GM18870 (cell line): ENCODE measurements around the gene RIPK3.
A peak's percentile ranks its signal among the peaks of the same experiment; 100 is the strongest.

Experiments
- ATAC-seq: cut with Tn5 transposase; IDR thresholded peaks from one replicate; pipeline ENCODE4 v1.9.1; 2021; ENCODE audit warnings: moderate library complexity; ENCODE audit not compliant: unreplicated experiment

Gene RIPK3

GRCh38 chr14:24307575-24308341 lies 32.0 kb downstream of the RIPK3 start, which contains the start of gene CIDEB:
TSS of gene CIDEB (minus strand) at chr14:24307977. CDS start at chr14:24307858, 119 bp downstream.
- ATAC-seq: no peak

DNA sequence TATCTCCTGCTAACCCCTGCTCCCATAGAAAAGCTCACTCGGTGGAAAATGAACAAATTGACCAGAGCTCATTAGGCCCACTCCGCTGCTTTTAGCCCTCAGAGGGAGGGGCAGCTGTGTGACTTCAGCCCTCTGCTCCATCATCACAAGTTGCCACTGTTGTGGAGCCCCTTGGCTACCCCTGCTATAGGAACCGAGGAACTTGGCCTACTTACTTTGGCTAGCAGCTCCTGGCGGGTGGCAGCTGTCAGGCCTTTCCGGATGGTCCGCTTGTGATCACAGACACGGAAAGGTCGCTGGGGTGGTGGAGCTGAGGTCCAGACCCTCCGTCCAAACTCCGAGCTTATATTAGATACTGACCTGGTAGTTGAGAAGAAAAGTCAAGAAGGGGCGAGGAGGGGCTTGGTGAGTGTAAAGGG lies 32.6 kb downstream of the RIPK3 start:
- ATAC-seq: no peak

- ATAC-seq: no peak
These were observed 35.8 kb downstream of the RIPK3 start for GRCh38 chr14:24304019-24304387.

DNA sequence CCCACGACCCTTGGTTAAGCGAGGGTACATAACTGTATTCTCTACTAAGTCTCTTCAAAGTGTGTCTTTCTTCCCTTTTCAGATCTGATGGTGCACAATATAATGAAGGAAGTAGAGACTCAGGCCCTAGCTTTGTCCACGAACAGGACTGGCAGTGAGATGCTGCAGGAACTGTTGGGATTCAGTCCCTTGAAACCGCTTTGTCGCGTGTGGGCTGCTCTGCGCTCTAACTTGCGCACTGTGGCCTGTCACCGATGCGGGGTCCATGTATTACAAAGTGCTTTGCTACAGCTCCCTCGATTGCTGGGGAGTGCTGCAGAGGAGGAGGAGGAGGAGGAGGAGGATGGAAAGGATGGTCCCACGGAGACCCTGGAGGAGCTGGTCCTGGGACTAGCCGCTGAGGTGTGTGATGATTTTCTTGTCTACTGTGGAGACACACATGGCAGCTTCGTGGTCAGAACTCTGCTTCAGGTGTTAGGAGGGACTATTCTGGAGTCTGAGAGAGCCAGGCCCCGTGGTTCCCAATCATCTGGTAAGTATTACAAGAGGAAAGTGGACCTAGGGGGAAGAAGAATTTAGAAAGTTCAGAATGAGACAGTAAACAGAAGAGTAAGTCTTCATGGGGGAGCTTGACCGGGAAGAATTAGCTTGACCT lies 39.3 kb downstream of the RIPK3 start:
- no peak for ATAC-seq

DNA sequence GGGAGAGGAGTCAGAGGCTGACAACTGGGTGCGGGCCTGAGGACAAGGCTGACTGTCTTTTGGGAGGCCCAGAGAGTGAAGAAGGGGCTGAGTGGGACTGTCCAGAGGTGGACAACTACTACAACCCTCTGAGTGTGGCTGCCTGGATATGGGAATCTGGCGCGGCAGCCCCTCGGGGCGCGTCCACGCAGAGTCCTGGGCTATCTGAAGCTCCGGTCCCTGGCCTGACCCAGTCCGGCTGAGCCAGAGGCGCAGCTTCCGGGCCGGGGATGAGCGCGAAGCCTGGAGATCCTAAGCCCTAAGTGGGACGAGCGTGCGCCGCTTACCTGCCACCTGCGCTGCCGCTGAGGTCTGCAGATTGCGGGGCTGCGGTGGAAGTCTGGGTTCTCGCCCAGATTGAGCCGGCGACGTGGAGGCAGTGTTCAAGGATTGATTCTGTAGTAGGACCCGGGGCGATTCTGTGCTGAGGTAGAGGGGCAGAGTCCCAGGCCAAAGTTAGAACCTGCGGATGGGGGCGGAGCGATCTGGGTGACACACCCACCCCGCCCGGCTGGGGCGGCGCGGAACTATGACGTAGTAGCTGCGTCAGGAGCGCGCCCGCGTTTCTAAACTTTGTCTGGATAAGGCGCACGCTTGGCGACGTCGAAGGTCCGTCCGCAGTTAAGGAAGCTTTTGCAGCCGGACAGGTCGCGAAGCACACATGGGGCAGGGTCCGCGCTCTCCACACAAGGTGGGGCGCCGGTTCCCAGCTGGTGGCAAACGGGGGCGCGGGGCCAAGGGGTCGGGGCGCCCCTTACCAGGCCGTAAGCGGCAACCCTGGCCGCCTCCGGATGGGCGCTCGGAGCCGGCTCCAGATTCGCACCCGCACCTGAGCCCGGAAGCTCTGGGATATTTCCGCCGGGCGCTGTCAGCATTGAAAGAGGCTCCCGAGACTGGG lies 40.3 kb downstream of the RIPK3 start, which contains the start of the genes DHRS1 and NOP9:
Gene DHRS1 (minus strand): TSS at position 526 of the 937 bp plus-strand sequence. CDS start 674 bp downstream, outside the sequence.
Gene NOP9 (plus strand): TSS at position 596 of the 937 bp plus-strand sequence. CDS start 105 bp downstream, at position 701.
- ATAC-seq: peak; percentile 54

GRCh38 chr14:24298892-24299254 lies 40.9 kb downstream of the RIPK3 start:
- no peak for ATAC-seq

DNA sequence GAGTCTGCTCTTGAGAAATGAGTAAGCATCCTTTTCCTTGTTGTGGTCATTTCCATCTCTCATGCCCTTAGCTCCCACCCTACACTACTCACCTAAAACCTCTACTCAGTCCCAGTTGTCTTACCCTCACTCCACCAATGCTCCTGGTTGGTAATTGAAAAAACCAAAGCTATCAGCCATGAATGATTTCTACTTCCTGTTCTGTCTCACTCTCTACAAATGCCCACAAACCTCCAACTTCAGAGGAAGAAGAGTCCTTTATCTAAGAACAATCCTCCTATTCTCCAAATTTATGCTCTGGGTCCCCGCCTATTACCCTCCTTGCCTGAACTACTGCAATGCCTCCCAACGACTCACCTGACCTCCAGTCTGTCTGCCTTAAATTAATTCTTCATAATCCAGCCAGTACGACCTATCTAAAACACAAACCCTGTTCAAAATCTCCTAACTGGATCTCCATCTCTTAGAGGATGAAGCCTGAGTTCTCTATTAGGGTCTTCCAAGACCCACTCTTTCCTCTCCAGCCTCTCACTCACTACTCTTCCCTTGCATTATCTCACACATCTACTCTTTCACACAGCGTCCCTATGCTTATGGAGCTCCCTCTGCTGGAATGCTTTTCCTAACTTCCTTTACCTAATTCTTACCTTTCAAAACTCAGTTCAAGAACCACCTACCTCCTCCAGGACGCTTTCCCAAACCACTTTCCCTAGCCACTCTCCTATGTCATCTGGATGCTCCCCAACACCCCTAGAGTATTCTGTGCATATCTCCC lies 42.4 kb downstream of the RIPK3 start:
- no peak for ATAC-seq

DNA sequence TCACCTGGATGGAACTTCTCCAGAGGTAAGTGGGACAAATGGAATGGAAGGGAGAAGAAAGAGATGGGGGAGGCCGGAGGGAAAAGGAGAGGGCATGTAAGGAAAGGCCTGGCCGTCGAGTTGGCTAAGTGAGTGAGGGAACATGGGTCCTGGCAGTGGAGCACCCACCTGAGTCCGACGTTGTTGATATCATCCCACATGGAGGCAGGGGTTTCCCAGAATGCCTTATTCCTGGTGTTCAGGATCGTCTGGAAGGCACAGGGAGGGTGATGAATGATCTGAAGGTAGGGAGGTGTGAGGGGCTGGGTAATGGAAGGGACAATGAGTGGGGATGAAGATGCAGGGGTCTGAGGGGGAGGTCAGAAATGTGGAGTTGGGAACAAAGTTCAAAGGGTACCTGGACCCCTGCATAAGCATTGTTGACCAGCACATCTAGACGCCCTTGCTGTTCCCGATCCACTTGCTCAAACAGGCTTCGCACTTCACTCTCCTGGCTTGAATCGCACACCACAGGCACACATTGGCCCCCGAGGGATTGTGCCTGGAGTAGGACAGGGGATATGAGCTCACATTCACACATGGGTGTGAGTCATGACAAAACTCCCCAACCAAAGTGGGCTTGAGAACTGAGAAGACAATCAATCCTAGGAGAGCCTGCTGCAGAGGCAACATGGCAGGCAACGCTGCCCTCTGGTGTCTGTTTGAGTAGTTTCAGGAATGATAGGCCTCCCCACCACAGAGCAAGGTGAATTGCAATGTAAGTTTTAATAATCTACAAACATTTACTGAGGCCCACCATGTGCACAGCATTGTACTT lies 43.2 kb downstream of the RIPK3 start:
- peak; percentile 49 for ATAC-seq

- no peak for ATAC-seq
These were observed 46.3 kb downstream of the RIPK3 start for GRCh38 chr14:24293525-24293924.

- no peak for ATAC-seq
These were observed 47.5 kb downstream of the RIPK3 start for GRCh38 chr14:24292118-24292807.

DNA sequence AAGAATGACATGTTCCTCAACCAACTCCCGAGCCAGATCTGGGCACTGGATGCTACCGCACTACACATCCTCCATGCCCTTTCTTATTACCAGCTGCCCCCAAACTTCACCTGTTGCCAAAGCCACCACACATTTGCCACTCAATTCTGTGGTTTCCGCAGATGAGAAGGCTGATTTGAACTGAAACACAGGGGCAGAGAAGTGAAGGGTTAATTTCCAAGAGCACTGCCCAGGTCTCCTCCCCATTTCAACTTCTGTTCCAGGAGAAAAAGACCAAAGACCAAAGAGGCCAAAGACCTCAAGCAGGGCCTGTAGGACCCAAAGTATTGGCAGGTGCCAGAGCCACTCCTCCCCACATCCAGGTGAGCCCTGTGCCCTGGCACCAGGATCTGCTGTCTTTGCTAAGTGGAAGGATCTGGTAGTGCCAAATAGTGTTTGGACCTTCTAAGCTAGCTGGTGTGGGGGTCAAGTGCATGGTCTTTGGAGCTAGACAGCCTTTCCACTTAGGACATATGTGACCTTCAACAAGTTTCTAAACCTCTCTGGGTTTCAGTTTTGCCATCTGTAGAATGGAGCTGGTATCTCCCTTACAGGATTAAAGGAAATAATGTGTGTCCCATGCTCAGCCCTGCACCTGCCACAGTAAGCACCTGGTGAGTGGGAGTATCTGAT lies 48.2 kb downstream of the RIPK3 start:
- ATAC-seq: no peak

DNA sequence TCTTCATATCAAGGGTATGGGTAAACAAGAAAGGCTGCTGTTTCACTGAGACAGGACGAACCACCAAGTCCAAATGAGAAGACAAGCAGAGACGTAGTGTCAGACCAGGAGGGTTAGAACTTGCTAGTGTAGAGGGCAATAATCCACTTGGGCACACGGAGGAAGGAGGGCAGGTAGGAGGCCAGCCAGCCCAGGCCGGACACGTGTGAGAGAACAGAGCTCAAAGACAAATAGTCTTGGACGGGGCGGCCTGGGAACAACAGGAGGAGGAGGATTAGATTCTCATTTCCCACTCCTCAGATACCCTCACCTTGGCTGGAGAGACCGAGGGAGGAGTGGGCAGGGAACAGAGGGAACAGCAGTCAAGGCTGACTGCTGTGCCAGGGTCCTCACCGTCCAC lies 49.0 kb downstream of the RIPK3 start:
- ATAC-seq: no peak

DNA sequence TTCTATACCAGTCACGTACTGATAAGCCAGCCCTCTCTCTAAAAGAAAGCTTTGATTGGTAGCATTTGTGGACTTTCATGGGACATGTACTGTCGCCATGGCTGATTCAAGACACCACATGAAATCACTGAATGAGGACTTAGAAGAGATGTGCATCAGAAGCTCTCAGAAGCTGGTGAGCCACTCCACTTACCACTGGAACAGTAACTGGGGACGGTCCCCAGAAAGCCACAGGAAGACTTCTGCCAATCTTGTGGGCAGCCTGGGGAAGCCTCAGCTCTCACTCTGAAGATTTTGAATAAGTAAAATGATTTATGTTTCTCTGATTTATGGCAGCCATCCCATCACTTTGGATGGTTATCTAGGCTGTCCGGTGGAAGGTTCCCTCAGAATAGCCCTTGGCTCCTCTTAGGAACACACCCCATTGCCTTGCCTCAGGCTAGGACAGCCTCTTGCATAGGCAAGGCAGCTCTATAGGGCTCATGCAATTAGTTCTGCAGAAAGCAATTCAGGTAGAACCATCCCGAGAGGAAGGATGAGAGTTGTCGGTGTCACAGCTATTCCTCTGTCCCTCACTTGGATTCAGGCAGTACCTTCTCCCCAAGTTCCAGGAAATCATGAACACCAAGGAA lies 50.0 kb downstream of the RIPK3 start:
- no peak for ATAC-seq

DNA sequence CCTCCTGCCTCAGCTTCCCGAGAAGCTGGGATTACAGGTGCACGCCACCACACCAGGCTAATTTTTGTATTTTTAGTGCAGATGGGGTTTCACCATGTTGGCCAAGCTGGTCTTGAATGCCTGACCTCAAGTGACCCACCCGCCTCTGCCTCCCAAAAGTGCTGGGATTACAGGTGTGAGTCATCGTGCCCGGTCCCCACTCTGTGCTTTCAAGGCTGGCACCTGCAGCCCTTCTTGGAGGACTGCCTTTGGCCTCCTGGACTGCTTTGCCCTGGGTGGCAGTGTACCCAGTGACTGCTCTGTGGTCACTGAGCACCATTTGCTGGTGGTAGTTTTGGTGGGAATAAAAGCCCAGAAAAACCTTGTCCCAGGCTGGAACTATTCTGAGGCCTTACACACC lies 52.8 kb downstream of the RIPK3 start:
- ATAC-seq: no peak
